H1 (cell line): ENCODE data around the gene CRP. TPM values are rescaled to one million over a fixed set of nuclear protein-coding genes. Genes with fewer than 3 reads are reported as not detected.

ENCODE experiments used
- CHD1 ChIP-seq: IDR thresholded peaks from 2 replicates; pipeline ENCODE4 v1.6.1; 2012; ENCODE audit warnings: low read depth, low read length, improper control_type of control experiment
- CTCF ChIP-seq, 3 experiments: IDR thresholded peaks; 1 replicate in 2 of 3; 2 replicates in 1 of 3; pipeline versions ENCODE4 v1.5.1 to v1.6.1; 2011; ENCODE audit warnings: low read length in 3 of 3, mild to moderate bottlenecking in 3 of 3, inconsistent platforms in 2 of 3, low read depth in 1 of 3, moderate library complexity in 1 of 3; ENCODE audit not compliant: insufficient read depth in 1 of 3; ENCODE audit errors: control extremely low read depth in 1 of 3
- FOSL1 ChIP-seq: IDR thresholded peaks from 2 replicates; pipeline ENCODE4 v1.6.1; 2011; ENCODE audit warnings: mild to moderate bottlenecking, low read depth, low read length, moderate library complexity; ENCODE audit not compliant: insufficient read depth
- POU5F1 ChIP-seq: IDR thresholded peaks from 2 replicates; pipeline ENCODE4 v1.6.1; 2011; ENCODE audit warnings: low read depth, mild to moderate bottlenecking, low read length, moderate library complexity
- polyA plus RNA-seq, 7 experiments: library from polyadenylated mRNA; depleted of rRNA in 3 of 7; stranded (reverse) in 5 of 7; unstranded in 2 of 7; fragments of >200 nt in 5 of 7; fragments of 200-250 nt in 2 of 7; gene quantifications; 1 replicate in 5 of 7; 2 replicates in 1 of 7; 4 replicates in 1 of 7; pipeline versions ENCODE4 v1.2.1 to v1.2.3, GENCODE V29; 2011 to 2013; ENCODE audit warnings: missing spikeins in 2 of 7, mixed read lengths in 2 of 7
- total RNA-seq: library from RNA; stranded (reverse); fragmentation: NEBNext Ultra II Directional; extraction: Animal tissue kit (Norgen Biotek cat#: 25700); gene quantifications from 2 replicates; pipeline ENCODE4 v1.2.1, GENCODE V29; 2021
- TF ChIP-seq, protein P1 (sequence below): IDR thresholded peaks from 2 replicates; pipeline ENCODE4 v1.6.1; 2011; ENCODE audit warnings: low read depth, mild to moderate bottlenecking, low read length; ENCODE audit not compliant: insufficient read depth

CRP gene
- total and polyA plus RNA-seq, 2 of the 8 experiments (the other 6 are each of a cell fraction or from before 2014, with no cell fraction given): not detected

DNA sequence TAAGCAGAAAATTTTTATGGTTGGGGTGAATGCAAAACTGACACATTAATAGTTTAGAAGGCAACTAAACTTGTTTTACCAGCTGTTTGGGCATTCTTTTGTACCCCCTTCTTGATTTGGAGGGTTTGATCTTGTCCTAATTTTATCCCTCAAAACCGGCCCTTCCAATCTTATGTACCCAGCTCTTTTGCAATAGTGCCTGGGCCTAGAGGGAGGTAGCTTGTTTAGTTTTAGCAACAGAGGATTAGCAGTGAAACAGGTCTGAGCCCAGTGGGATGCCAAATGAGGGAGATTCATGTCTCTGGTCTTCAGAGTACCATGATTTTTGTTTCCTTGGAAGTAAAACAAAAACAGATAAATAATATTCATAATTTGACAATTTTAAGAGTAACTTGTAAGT lies 45.1 kb downstream of the CRP start (continued):
- TF ChIP-seq, protein P1, sequence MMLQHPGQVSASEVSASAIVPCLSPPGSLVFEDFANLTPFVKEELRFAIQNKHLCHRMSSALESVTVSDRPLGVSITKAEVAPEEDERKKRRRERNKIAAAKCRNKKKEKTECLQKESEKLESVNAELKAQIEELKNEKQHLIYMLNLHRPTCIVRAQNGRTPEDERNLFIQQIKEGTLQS: no peak
- TF ChIP-seq POU5F1 (no peak), CHD1 (no peak), CTCF (IDR thresholded peaks at IDR 0.05; ENCODE audit: control extremely low read depth in 1 of 3, insufficient read depth in 1 of 3, low read depth in 1 of 3, low read length in 3 of 3) (no peak), FOSL1 (no peak)
